AG10803 (cell line): ENCODE results near the gene OLIG2.

Source experiments
- DNase-seq: peaks from one replicate; pipeline ENCODE4 v3.0.0; 2010; ENCODE audit warnings: low read depth
- H3K4me3 ChIP-seq: 2 replicates; pipeline ENCODE4 v1.5.1; 2011; ENCODE audit warnings: mild to moderate bottlenecking, low read length, control low read depth
- TF ChIP-seq, protein P1 (sequence below): conservative IDR thresholded peaks from 2 replicates; pipeline ENCODE4 v1.5.1; 2011; ENCODE audit warnings: mild to moderate bottlenecking, low read length, control low read depth, inconsistent platforms

The OLIG2 gene

GRCh38 chr21:33023574-33024200 lies 2.0 kb upstream of the OLIG2 start:
- DNase-seq, result no peak
- TF ChIP-seq, protein P1, sequence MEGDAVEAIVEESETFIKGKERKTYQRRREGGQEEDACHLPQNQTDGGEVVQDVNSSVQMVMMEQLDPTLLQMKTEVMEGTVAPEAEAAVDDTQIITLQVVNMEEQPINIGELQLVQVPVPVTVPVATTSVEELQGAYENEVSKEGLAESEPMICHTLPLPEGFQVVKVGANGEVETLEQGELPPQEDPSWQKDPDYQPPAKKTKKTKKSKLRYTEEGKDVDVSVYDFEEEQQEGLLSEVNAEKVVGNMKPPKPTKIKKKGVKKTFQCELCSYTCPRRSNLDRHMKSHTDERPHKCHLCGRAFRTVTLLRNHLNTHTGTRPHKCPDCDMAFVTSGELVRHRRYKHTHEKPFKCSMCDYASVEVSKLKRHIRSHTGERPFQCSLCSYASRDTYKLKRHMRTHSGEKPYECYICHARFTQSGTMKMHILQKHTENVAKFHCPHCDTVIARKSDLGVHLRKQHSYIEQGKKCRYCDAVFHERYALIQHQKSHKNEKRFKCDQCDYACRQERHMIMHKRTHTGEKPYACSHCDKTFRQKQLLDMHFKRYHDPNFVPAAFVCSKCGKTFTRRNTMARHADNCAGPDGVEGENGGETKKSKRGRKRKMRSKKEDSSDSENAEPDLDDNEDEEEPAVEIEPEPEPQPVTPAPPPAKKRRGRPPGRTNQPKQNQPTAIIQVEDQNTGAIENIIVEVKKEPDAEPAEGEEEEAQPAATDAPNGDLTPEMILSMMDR, result no peak
- no peak overlapping the region for H3K4me3 ChIP-seq

GRCh38 chr21:33024201-33025103 lies 1.3 kb upstream of the OLIG2 start:
- no peak overlapping the region for H3K4me3 ChIP-seq
- no peak for DNase-seq
- TF ChIP-seq, protein P1, result no peak

DNA sequence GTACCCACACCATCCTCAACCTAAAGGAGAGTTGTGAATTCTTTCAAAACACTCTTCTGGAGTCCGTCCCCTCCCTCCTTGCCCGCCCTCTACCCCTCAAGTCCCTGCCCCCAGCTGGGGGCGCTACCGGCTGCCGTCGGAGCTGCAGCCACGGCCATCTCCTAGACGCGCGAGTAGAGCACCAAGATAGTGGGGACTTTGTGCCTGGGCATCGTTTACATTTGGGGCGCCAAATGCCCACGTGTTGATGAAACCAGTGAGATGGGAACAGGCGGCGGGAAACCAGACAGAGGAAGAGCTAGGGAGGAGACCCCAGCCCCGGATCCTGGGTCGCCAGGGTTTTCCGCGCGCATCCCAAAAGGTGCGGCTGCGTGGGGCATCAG lies 638 bp upstream of the OLIG2 start:
- DNase-seq, result no peak
- TF ChIP-seq, protein P1, result no peak
- H3K4me3 ChIP-seq, result no peak overlapping the region

- TF ChIP-seq, protein P1, result no peak
- no peak overlapping the region for H3K4me3 ChIP-seq
- DNase-seq, result no peak
Observed at GRCh38 chr21:33026443-33026858, 716 bp downstream of the OLIG2 start.

DNA sequence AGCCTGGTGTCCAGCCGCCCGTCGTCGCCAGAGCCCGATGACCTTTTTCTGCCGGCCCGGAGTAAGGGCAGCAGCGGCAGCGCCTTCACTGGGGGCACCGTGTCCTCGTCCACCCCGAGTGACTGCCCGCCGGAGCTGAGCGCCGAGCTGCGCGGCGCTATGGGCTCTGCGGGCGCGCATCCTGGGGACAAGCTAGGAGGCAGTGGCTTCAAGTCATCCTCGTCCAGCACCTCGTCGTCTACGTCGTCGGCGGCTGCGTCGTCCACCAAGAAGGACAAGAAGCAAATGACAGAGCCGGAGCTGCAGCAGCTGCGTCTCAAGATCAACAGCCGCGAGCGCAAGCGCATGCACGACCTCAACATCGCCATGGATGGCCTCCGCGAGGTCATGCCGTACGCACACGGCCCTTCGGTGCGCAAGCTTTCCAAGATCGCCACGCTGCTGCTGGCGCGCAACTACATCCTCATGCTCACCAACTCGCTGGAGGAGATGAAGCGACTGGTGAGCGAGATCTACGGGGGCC lies 1.2 kb downstream of the OLIG2 start:
- no peak for DNase-seq
- no peak overlapping the region for H3K4me3 ChIP-seq
- TF ChIP-seq, protein P1, result no peak

DNA sequence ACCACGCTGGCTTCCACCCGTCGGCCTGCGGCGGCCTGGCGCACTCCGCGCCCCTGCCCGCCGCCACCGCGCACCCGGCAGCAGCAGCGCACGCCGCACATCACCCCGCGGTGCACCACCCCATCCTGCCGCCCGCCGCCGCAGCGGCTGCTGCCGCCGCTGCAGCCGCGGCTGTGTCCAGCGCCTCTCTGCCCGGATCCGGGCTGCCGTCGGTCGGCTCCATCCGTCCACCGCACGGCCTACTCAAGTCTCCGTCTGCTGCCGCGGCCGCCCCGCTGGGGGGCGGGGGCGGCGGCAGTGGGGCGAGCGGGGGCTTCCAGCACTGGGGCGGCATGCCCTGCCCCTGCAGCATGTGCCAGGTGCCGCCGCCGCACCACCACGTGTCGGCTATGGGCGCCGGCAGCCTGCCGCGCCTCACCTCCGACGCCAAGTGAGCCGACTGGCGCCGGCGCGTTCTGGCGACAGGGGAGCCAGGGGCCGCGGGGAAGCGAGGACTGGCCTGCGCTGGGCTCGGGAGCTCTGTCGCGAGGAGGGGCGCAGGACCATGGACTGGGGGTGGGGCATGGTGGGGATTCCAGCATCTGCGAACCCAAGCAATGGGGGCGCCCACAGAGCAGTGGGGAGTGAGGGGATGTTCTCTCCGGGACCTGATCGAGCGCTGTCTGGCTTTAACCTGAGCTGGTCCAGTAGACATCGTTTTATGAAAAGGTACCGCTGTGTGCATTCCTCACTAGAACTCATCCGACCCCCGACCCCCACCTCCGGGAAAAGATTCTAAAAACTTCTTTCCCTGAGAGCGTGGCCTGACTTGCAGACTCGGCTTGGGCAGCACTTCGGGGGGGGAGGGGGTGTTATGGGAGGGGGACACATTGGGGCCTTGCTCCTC lies 1.9 kb downstream of the OLIG2 start:
- TF ChIP-seq, protein P1, result no peak
- DNase-seq, result no peak
- no peak overlapping the region for H3K4me3 ChIP-seq
